K562 (cell line): ENCODE measurements around the gene CDC42EP2. TPM values are rescaled to one million over a fixed set of nuclear protein-coding genes. Genes with fewer than 3 reads are reported as not detected.

Experiments
- ATAC-seq: fragments of 200-7000 bp; cut with Tn5 transposase; 3 replicates; pipeline ENCODE4 v1.9.1; 2020; ENCODE audit warnings: moderate library complexity
- BruUV-seq: library from RNA; stranded (reverse); fragments of 400-500 nt; replicated peaks from 2 replicates; lab custom pipeline; 2021; lab: Mats Ljungman, UMichigan
- CTCF ChIA-PET: fragments of 300-600 bp; formaldehyde crosslinking; extraction: SDS; loops from one replicate; lab custom pipeline; 2021; ENCODE audit warnings: low intra/inter-chr PET ratio; lab: Yijun Ruan, JAX
- POLR2A ChIA-PET: fragments of 300-600, 350-650 bp; sonication (Branson Sonifier 250); formaldehyde crosslinking; extraction: SDS; loops from one replicate; lab custom pipeline; 2021; ENCODE audit warnings: antibody characterized with exemption, inconsistent platforms; lab: Yijun Ruan, JAX
- DNase-seq, 4 experiments: peaks; one replicate each; pipeline versions ENCODE4 v3.0.0 to v3.0.0-alpha.2; 2011 to 2018; ENCODE audit warnings: low spot score in 3 of 4, mixed read lengths in 3 of 4; ENCODE audit errors: extremely low read depth in 1 of 4
- FAIRE-seq: peaks from 2 replicates; lab custom pipeline; 2011; peaks lifted over from hg19 to GRCh38; lab: Jason Lieb, UNC
- H2AFZ ChIP-seq: 2 replicates; pipeline ENCODE4 v1.6.0; 2011; ENCODE audit warnings: low read depth, low read length, control low read depth, inconsistent platforms
- H3K27ac ChIP-seq: fragments of 200-600 bp; 3 replicates; pipeline ENCODE4 v1.8.0; 2011; ENCODE audit warnings: low read depth, mild to moderate bottlenecking, control low read depth, inconsistent platforms, low read length, moderate library complexity, mixed read lengths; ENCODE audit errors: extremely low read depth
- H3K27me3 ChIP-seq, 2 experiments: fragments of 300-600 bp in 1 of 2; 2 replicates in 1 of 2; 3 replicates in 1 of 2; pipeline versions ENCODE4 v1.6.0 to v1.8.0; 2011; ENCODE audit warnings: inconsistent platforms in 2 of 2, low read length in 2 of 2, mild to moderate bottlenecking in 1 of 2, mixed read lengths in 1 of 2, moderate library complexity in 1 of 2; ENCODE audit not compliant: control insufficient read depth in 2 of 2, insufficient read depth in 2 of 2
- H3K36me3 ChIP-seq: fragments of 300-600 bp; 3 replicates; pipeline ENCODE4 v1.8.0; 2011; ENCODE audit warnings: mild to moderate bottlenecking, low read length, inconsistent platforms; ENCODE audit not compliant: control insufficient read depth, insufficient read depth
- H3K4me1 ChIP-seq, 2 experiments: fragments of 200-600 bp in 1 of 2; replicated peaks in 1 of 2; 2 replicates in 1 of 2; 3 replicates in 1 of 2; pipeline versions ENCODE4 v1.5.1 to v1.8.0; 2011; ENCODE audit warnings: inconsistent platforms in 2 of 2, low read length in 2 of 2, mild to moderate bottlenecking in 1 of 2, mixed read lengths in 1 of 2, moderate library complexity in 1 of 2; ENCODE audit not compliant: control insufficient read depth in 2 of 2, insufficient read depth in 2 of 2
- H3K4me2 ChIP-seq: 2 replicates; pipeline ENCODE4 v1.6.1; 2011; ENCODE audit warnings: low read length, control low read depth, inconsistent platforms, mixed read lengths; ENCODE audit not compliant: insufficient read depth
- H3K4me3 ChIP-seq: fragments of 200-600 bp; sonication (generic), shearing (Covaris generic); 2 replicates; pipeline ENCODE4 v1.5.1; 2016; ENCODE audit warnings: control low read depth, inconsistent platforms
- H3K79me2 ChIP-seq: fragments of 200-600 bp; 3 replicates; pipeline ENCODE4 v1.8.0; 2011; ENCODE audit warnings: low read length, inconsistent platforms; ENCODE audit not compliant: control insufficient read depth, insufficient read depth
- H3K9ac ChIP-seq, 2 experiments: 2 replicates each; pipeline versions ENCODE4 v1.6.0 to v1.6.1; 2011; ENCODE audit warnings: low read depth in 2 of 2, low read length in 2 of 2, control low read depth in 1 of 2, inconsistent platforms in 1 of 2, mild to moderate bottlenecking in 1 of 2, mixed read lengths in 1 of 2; ENCODE audit not compliant: insufficient read depth in 1 of 2
- H3K9me1 ChIP-seq: one replicate; pipeline ENCODE4 v1.6.0; 2011; ENCODE audit warnings: inconsistent platforms, mild to moderate bottlenecking, low read length, moderate library complexity; ENCODE audit not compliant: control insufficient read depth, insufficient read depth
- H3K9me3 ChIP-seq: replicated peaks from 2 replicates; pipeline ENCODE4 v1.5.1; 2011; ENCODE audit warnings: low read depth, low read length, inconsistent platforms; ENCODE audit not compliant: control insufficient read depth, insufficient read depth
- H4K20me1 ChIP-seq: replicated peaks from 2 replicates; pipeline ENCODE4 v1.6.1; 2011; ENCODE audit warnings: low read length, inconsistent platforms, mixed read lengths; ENCODE audit not compliant: control insufficient read depth, insufficient read depth
- FIP1L1 ChIP-seq: fragments of 200-400 bp; formaldehyde crosslinking; IDR thresholded peaks from 2 replicates; pipeline ENCODE4 v1.6.1; 2018; ENCODE audit warnings: mild to moderate bottlenecking, low read depth, low read length; ENCODE audit not compliant: poor library complexity, severe bottlenecking
- GTF2E2 ChIP-seq: fragments of 200-800 bp; sonication (Bioruptor generic); IDR thresholded peaks from 2 replicates; pipeline ENCODE4 v1.6.1; 2016; ENCODE audit warnings: missing genetic modification characterization, missing compliant biosample characterization
- PPARD ChIP-seq: fragments of 250-450 bp; sonication (Bioruptor Pico); IDR thresholded peaks from 2 replicates; pipeline ENCODE4 v1.8.0; 2022; ENCODE audit warnings: inconsistent platforms, mild to moderate bottlenecking, moderate library complexity
- RBM22 ChIP-seq: fragments of 200-400 bp; formaldehyde crosslinking; IDR thresholded peaks from 2 replicates; pipeline ENCODE4 v1.6.1; 2018; ENCODE audit warnings: low read length, low read depth; ENCODE audit not compliant: poor library complexity, severe bottlenecking
- RERE ChIP-seq: sonication (generic); formaldehyde crosslinking; IDR thresholded peaks from 2 replicates; pipeline ENCODE4 v1.8.0; 2023; ENCODE audit warnings: missing genetic modification reagents, mild to moderate bottlenecking, borderline replicate concordance
- SMAD2 ChIP-seq: fragments of 150-350 bp; IDR thresholded peaks from 2 replicates; pipeline ENCODE4 v1.6.1; 2014; ENCODE audit warnings: low read depth, mild to moderate bottlenecking, low read length
- TGIF2 ChIP-seq: sonication (generic); formaldehyde crosslinking; IDR thresholded peaks from 2 replicates; pipeline ENCODE4 v1.8.1; 2022; ENCODE audit warnings: mild to moderate bottlenecking, missing genetic modification reagents, moderate library complexity
- U2AF2 ChIP-seq: fragments of 200-400 bp; formaldehyde crosslinking; optimal IDR thresholded peaks from 2 replicates; pipeline ENCODE3; 2017; ENCODE audit warnings: low read depth, mild to moderate bottlenecking, low read length
- ZNF24 ChIP-seq: fragments of 450-650 bp; IDR thresholded peaks from 2 replicates; pipeline ENCODE4 v1.6.1; 2016
- ZNF316 ChIP-seq: fragments of 450-650 bp; IDR thresholded peaks from 2 replicates; pipeline ENCODE4 v1.6.1; 2016
- ZNF717 ChIP-seq: fragments of 250-450 bp; sonication (Bioruptor Pico); IDR thresholded peaks from 2 replicates; pipeline ENCODE4 v1.5.0; 2021
- ZNF764 ChIP-seq: fragments of 250-450 bp; sonication (Bioruptor Pico); IDR thresholded peaks from 2 replicates; pipeline ENCODE4 v1.4.0; 2020; ENCODE audit warnings: low read depth, mild to moderate bottlenecking, moderate library complexity
- WGBS: fragments of 100-300 bp; shearing (Covaris generic); methylation state at CpG from one replicate; pipeline ENCODE4 v1.1.6; 2016; ENCODE audit warnings: low coverage, mixed read lengths; ENCODE audit not compliant: insufficient coverage; ENCODE audit errors: missing lambda C conversion rate; 5-methylcytosine and 5-hydroxymethylcytosine counted together
- in situ Hi-C: fragments of 300-500 bp; cut with MboI; formaldehyde crosslinking; loops from 4 replicates; pipeline ENCODE4 v1.15.0; 2018; ENCODE audit warnings: inconsistent platforms, mixed read lengths
- intact Hi-C: fragments of 100-400 bp; cut with micrococcal nuclease; formaldehyde crosslinking; loops from 2 replicates; pipeline ENCODE4 v1.14.2; 2022
- polyA plus RNA-seq, 8 experiments: library from polyadenylated mRNA; depleted of rRNA in 4 of 8; stranded (reverse) in 5 of 8; unstranded in 3 of 8; fragments of >200 nt; fragmentation: Nextera tagmentation in 2 of 8; fragmentation: Illumina TruSeq in 1 of 8; extraction: Ambion mirVana in 2 of 8; extraction: Trizol in 1 of 8; gene quantifications; 2 replicates each; pipeline versions ENCODE4 v1.2.1 to v1.2.3, GENCODE V29; 2011 to 2014; ENCODE audit warnings: inconsistent platforms in 1 of 8, missing spikeins in 1 of 8
- total RNA-seq, 7 experiments: library from RNA; depleted of rRNA in 6 of 7; stranded (reverse); fragments of >200 nt in 6 of 7; fragmentation: Illumina TruSeq in 2 of 7; extraction: Trizol in 2 of 7; gene quantifications; 2 replicates each; pipeline versions ENCODE4 v1.2.1 to v1.2.3, GENCODE V29; 2011 to 2021; ENCODE audit warnings: low replicate concordance in 1 of 7

The CDC42EP2 gene
- total and polyA plus RNA-seq, 9 of the 15 experiments (the other 6 are each of a cell fraction or from before 2014, with no cell fraction given): 0.27 to 3.5 (median 0.83) TPM; not detected in 1

GRCh38 chr11:65356394-65356972 lies 41.8 kb downstream of the CDC42EP2 start:
- Histone ChIP-seq H4K20me1 (peaks cover 10% of the 10 kb centered on the region; the same call in 1 of the 2 replicates), H3K36me3 (peaks cover 13% of the 10 kb centered on the region; the same call in 1 of the 3 replicates)
- TF ChIP-seq ZNF717 (CRISPR knock-in tag): no peak
- TF ChIP-seq FIP1L1: peak; percentile 8
- TF ChIP-seq TGIF2 (CRISPR knock-in tag): 0 out of 2 replicates have a peak, but pooled peaks have one; percentile 14
- no peak for TF ChIP-seq PPARD (CRISPR knock-in tag)
- no peak for TF ChIP-seq ZNF764 (CRISPR knock-in tag)
- TF ChIP-seq SMAD2: no peak
- no peak for TF ChIP-seq ZNF316
- no peak for TF ChIP-seq RBM22
- no peak for TF ChIP-seq ZNF24
- TF ChIP-seq U2AF2: no peak
- no peak for TF ChIP-seq GTF2E2 (tag)
- TF ChIP-seq RERE (CRISPR knock-in tag): 0 out of 2 replicates have a peak, but pooled peaks have one; percentile 28
- TF ChIP-seq, all 486 proteins: peak for 3
- in situ Hi-C loops (no loop called here), intact Hi-C loops (no loop called here)
- FAIRE-seq (no peak), ATAC-seq (no peak), DNase-seq (no peak)
- Histone ChIP-seq H3K4me2 (no peak overlapping the region), H3K9me3 (no peaks in the 10 kb centered on the region), H3K9me1 (no peaks in the 10 kb centered on the region), H3K4me3 (no peak overlapping the region), H3K9ac (peak overlapping the region in 1 of 2 experiments; percentile 53; a peak in 1 of 4 replicates), H3K4me1 (peaks cover 25 to 48% of the 10 kb centered on the region in 2 experiments), H3K27ac (no peak overlapping the region), H3K27me3 (no peaks in the 10 kb centered on the region), H2AFZ (no peak overlapping the region), H3K79me2 (no peaks in the 10 kb centered on the region)
- no TSS peak for BruUV-seq
- 86% methylated on average over 25 of the region's 30 CpGs for WGBS
- POLR2A ChIA-PET: interaction anchor here (0.6 to 15.6 kb wide), 12 partner anchors 8 to 148 kb away, joined by 3 to 253 read pairs (median 4); partner anchors contain the start of genes DPF2, MALAT1 and NEAT1
- CTCF ChIA-PET: no interaction called here
